T-cell (primary cell): ENCODE measurements around the gene SSBP2. TPM values are rescaled to one million over a fixed set of nuclear protein-coding genes. Genes with fewer than 3 reads are reported as not detected.
A peak's percentile ranks its signal among the peaks of the same experiment; 100 is the strongest.

Source experiments
- ATAC-seq, 4 experiments: fragments of 200-7000 bp in 3 of 4; fragments of 150-1000 bp in 1 of 4; cut with Tn5 transposase; replicated peaks in 1 of 4; 1 replicate in 3 of 4; 2 replicates in 1 of 4; pipeline ENCODE4 v1.10.0; 2021; ENCODE audit warnings: moderate library complexity in 3 of 4, mild to moderate bottlenecking in 2 of 4, moderate number of reproducible peaks in 1 of 4
- CTCF ChIA-PET, 2 donors: fragments of 300-600 bp; sonication (Branson Sonifier 250); formaldehyde crosslinking; loops; one replicate each; lab custom pipeline; 2022; ENCODE audit warnings: antibody characterized with exemption in 2 of 2; lab: Charles Lee
- POLR2A ChIA-PET, 2 donors: fragments of 300-600 bp; sonication (Branson Sonifier 250); formaldehyde crosslinking; loops; one replicate each; lab custom pipeline; 2022; ENCODE audit warnings: antibody characterized with exemption in 2 of 2; lab: Charles Lee
- DNase-seq, 35 experiments: peaks; one replicate each; pipeline versions ENCODE4 v3.0.0 to v3.0.0-alpha.2; 2013 to 2023
- H3K27ac ChIP-seq: one replicate; pipeline ENCODE4 v1.5.1; 2013; ENCODE audit warnings: low read length
- H3K27me3 ChIP-seq, 2 experiments: replicated peaks in 1 of 2; 1 replicate in 1 of 2; 2 replicates in 1 of 2; pipeline versions ENCODE4 v1.6.1 to v1.7.0; 2013; ENCODE audit warnings: low read length in 1 of 2, mixed read lengths in 1 of 2; ENCODE audit not compliant: control insufficient read depth in 2 of 2, insufficient read depth in 2 of 2; ENCODE audit errors: extremely low read depth in 1 of 2
- H3K36me3 ChIP-seq, 2 donors: 1 replicate in 1 of 2; 2 replicates in 1 of 2; pipeline versions ENCODE4 v1.6.1 to v1.7.0; 2013; ENCODE audit warnings: low read length in 1 of 2; ENCODE audit not compliant: control insufficient read depth in 2 of 2, insufficient read depth in 1 of 2; ENCODE audit errors: extremely low read depth in 1 of 2
- H3K4me1 ChIP-seq, 2 experiments: 1 replicate in 1 of 2; 2 replicates in 1 of 2; pipeline versions ENCODE4 v1.6.1 to v1.7.0; 2013; ENCODE audit warnings: low read length in 2 of 2, mixed read lengths in 1 of 2; ENCODE audit not compliant: insufficient read depth in 2 of 2, control insufficient read depth in 1 of 2; ENCODE audit errors: extremely low read depth in 1 of 2
- H3K4me3 ChIP-seq, 2 donors: 1 replicate in 1 of 2; 2 replicates in 1 of 2; pipeline versions ENCODE4 v1.5.1 to v1.7.0; 2013; ENCODE audit warnings: mild to moderate bottlenecking in 2 of 2, low read length in 1 of 2, moderate library complexity in 1 of 2; ENCODE audit not compliant: control insufficient read depth in 1 of 2; ENCODE audit errors: extremely low read depth in 1 of 2
- H3K9me3 ChIP-seq: 2 replicates; pipeline ENCODE4 v1.7.0; 2013
- H3K27ac Mint-ChIP-seq, 2 donors: one replicate each; pipeline ENCODE4 v1.8.0; 2020 to 2021; ENCODE audit warnings: mild to moderate bottlenecking in 2 of 2, mixed read lengths in 2 of 2
- H3K27me3 Mint-ChIP-seq, 2 donors: one replicate each; pipeline ENCODE4 v1.8.0; 2021 to 2022; ENCODE audit warnings: mixed read lengths in 2 of 2
- H3K36me3 Mint-ChIP-seq: one replicate; pipeline ENCODE4 v1.8.0; 2021; ENCODE audit warnings: mixed read lengths
- H3K4me1 Mint-ChIP-seq, 3 donors: one replicate each; pipeline ENCODE4 v1.8.0; 2020 to 2022; ENCODE audit warnings: mixed read lengths in 3 of 3, mild to moderate bottlenecking in 1 of 3
- H3K4me3 Mint-ChIP-seq, 3 donors: one replicate each; pipeline ENCODE4 v1.8.0; 2020 to 2022; ENCODE audit warnings: mild to moderate bottlenecking in 3 of 3, mixed read lengths in 3 of 3, moderate library complexity in 3 of 3
- H3K9me3 Mint-ChIP-seq, 3 donors: one replicate each; pipeline ENCODE4 v1.8.0; 2020 to 2022; ENCODE audit warnings: mixed read lengths in 3 of 3
- whole genome bisulfite sequencing: methylation state at CpG from one replicate; pipeline ENCODE4 v1.1.5; 2013; ENCODE audit warnings: missing lambda C conversion rate; ENCODE audit not compliant: insufficient coverage; 5-methylcytosine and 5-hydroxymethylcytosine counted together
- total RNA-seq, 35 experiments: library from RNA in 6 of 35; stranded (reverse) in 6 of 35; fragments of 120-200 nt in 1 of 35; gene quantifications; one replicate each; pipeline versions ENCODE4 v1.2.1 to v1.2.4 and lab custom pipeline; 2013 to 2026

Gene SSBP2
- total RNA-seq, 5 donors from 2014 or later (not counting 1 experiment from before 2014, with no cell fraction given), result 31.1 to 44.9 (median 35.8) TPM

DNA sequence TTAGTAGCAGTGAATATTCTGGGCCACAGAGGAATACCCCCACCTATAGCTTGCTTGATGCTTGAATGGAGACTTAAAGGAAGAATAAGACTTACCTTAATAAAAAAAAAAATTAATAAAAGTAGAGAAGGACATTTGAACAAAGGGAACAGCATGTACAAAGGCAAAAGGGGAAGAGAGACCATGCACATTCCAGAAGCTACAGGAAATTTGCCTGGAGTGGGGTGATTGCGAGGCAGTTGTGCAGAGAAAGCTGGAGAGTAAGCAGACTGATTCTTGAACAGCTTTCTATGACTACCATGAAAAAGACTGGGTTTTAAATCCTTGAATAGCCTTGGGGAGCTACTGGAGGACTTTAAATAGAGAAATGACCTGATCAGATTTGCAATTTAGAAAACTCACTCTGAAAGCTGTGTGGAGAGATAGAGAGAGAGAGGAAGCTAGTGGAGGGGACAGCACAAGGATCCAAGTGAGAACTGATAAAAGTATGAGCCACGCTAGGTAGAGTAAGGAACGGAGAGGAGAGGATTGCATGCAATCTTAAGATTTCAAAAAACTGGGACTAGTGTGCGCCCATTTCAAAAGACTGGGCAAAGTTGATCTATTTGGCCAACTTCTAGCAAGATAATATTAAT, 12.5 kb upstream of the SSBP2 start:
- 100% methylated on average over 3 of the region's 4 CpGs for WGBS
- H3K4me3 Mint-ChIP-seq, result no peak overlapping the region
- H3K27ac ChIP-seq, result no peak overlapping the region
- ChIA-PET CTCF (interaction anchor here in 1 of 2 donors (0.6 to 1.3 kb wide), 2 partner anchors 15 to 106 kb away, joined by 3 to 4 read pairs; no protein-coding TSS in a partner anchor), POLR2A (interaction anchor here in 1 of 2 donors (0.6 kb wide), 1 partner anchor 16 kb away, joined by 3 read pairs; no protein-coding TSS in a partner anchor)
- H3K36me3 ChIP-seq, result no peaks in the 10 kb centered on the region
- peaks cover 15 to 27% (median 26%) of the 10 kb centered on the region in 3 donors for H3K4me1 Mint-ChIP-seq
- no peaks in the 10 kb centered on the region for H3K9me3 ChIP-seq
- H3K27me3 Mint-ChIP-seq, result peaks cover 0 to 3% of the 10 kb centered on the region in 2 donors
- no peaks in the 10 kb centered on the region for H3K9me3 Mint-ChIP-seq
- no peak overlapping the region for H3K27ac Mint-ChIP-seq
- peaks cover 0 to 10% of the 10 kb centered on the region in 2 experiments for H3K4me1 ChIP-seq
- H3K4me3 ChIP-seq, result no peak overlapping the region
- H3K27me3 ChIP-seq, result no peaks in the 10 kb centered on the region
- DNase-seq (no peak), ATAC-seq (no peak)
- no peaks in the 10 kb centered on the region for H3K36me3 Mint-ChIP-seq

GRCh38 chr5:81762853-81763252, 12.0 kb upstream of the SSBP2 start:
- peaks cover 0 to 3% of the 10 kb centered on the region in 2 donors for H3K27me3 Mint-ChIP-seq
- Histone ChIP-seq H3K27me3 (no peaks in the 10 kb centered on the region), H3K4me3 (no peak overlapping the region), H3K9me3 (no peaks in the 10 kb centered on the region), H3K4me1 (peaks cover 0 to 12% of the 10 kb centered on the region in 2 experiments), H3K36me3 (no peaks in the 10 kb centered on the region), H3K27ac (no peak overlapping the region)
- no peak overlapping the region for H3K27ac Mint-ChIP-seq
- CTCF ChIA-PET, result interaction anchor here in 1 of 2 donors (1.3 kb wide), 1 partner anchor 15 kb away, joined by 3 read pairs; no protein-coding TSS in a partner anchor
- no peaks in the 10 kb centered on the region for H3K36me3 Mint-ChIP-seq
- H3K4me3 Mint-ChIP-seq, result no peak overlapping the region
- DNase-seq (no peak), ATAC-seq (no peak)
- H3K4me1 Mint-ChIP-seq, result peaks cover 15 to 32% (median 27%) of the 10 kb centered on the region in 3 donors
- POLR2A ChIA-PET, result no interaction called here
- no peaks in the 10 kb centered on the region for H3K9me3 Mint-ChIP-seq
- WGBS, result no CpG with 5 or more reads among the region's 4 CpGs

- peaks cover 0 to 3% of the 10 kb centered on the region in 2 donors for H3K27me3 Mint-ChIP-seq
These were observed 11.5 kb upstream of the SSBP2 start for GRCh38 chr5:81762401-81762800.

DNA sequence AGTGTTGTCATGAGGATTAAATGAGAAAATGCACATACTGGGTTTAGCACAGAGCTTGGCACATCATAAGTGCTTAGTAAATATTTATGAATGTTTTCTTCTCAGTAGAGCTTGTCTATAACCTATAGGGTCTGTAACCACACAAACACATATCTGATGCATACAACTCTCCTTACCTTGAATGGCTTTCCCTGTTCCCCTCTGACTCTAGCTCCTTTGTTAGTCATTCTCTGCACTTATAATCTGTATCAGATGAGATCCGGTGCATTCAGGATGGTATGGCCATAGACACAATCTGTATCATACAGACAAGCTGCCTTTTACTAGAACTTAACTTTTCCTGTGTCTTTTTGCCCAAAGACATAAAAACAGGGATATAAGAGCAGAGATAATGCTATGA, 11.1 kb upstream of the SSBP2 start:
- Mint-ChIP-seq H3K36me3 (no peaks in the 10 kb centered on the region), H3K27me3 (peaks cover 0 to 3% of the 10 kb centered on the region in 2 donors), H3K9me3 (no peaks in the 10 kb centered on the region), H3K4me1 (peaks cover 15 to 35% (median 28%) of the 10 kb centered on the region in 3 donors), H3K4me3 (no peak overlapping the region), H3K27ac (no peak overlapping the region)
- no peak for ATAC-seq
- H3K36me3 ChIP-seq, result no peaks in the 10 kb centered on the region
- 100% methylated on average over 1 of the region's 1 CpG for WGBS
- H3K4me3 ChIP-seq, result no peak overlapping the region
- no peak overlapping the region for H3K27ac ChIP-seq
- ChIA-PET CTCF (interaction anchor here in 1 of 2 donors (1.3 kb wide), 1 partner anchor 16 kb away, joined by 3 read pairs; no protein-coding TSS in a partner anchor), POLR2A (no interaction called here)
- DNase-seq, result no peak
- peaks cover 0 to 12% of the 10 kb centered on the region in 2 experiments for H3K4me1 ChIP-seq
- no peaks in the 10 kb centered on the region for H3K27me3 ChIP-seq
- no peaks in the 10 kb centered on the region for H3K9me3 ChIP-seq

More at GRCh38 chr5:81762401-81762800, 11.5 kb upstream of the SSBP2 start:
- H3K4me1 ChIP-seq, result peaks cover 0 to 12% of the 10 kb centered on the region in 2 experiments
- H3K4me3 ChIP-seq, result no peak overlapping the region
- Mint-ChIP-seq H3K4me1 (peaks cover 15 to 35% (median 28%) of the 10 kb centered on the region in 3 donors), H3K36me3 (no peaks in the 10 kb centered on the region), H3K9me3 (no peaks in the 10 kb centered on the region), H3K27ac (no peak overlapping the region), H3K4me3 (no peak overlapping the region)
- no peak for ATAC-seq
- ChIA-PET POLR2A (no interaction called here), CTCF (interaction anchor here in 1 of 2 donors (1.3 kb wide), 1 partner anchor 16 kb away, joined by 3 read pairs; no protein-coding TSS in a partner anchor)
- H3K27ac ChIP-seq, result no peak overlapping the region
- WGBS, result no CpG with 5 or more reads among the region's 3 CpGs
- H3K27me3 ChIP-seq, result no peaks in the 10 kb centered on the region
- H3K9me3 ChIP-seq, result no peaks in the 10 kb centered on the region
- H3K36me3 ChIP-seq, result no peaks in the 10 kb centered on the region
- no peak for DNase-seq

DNA sequence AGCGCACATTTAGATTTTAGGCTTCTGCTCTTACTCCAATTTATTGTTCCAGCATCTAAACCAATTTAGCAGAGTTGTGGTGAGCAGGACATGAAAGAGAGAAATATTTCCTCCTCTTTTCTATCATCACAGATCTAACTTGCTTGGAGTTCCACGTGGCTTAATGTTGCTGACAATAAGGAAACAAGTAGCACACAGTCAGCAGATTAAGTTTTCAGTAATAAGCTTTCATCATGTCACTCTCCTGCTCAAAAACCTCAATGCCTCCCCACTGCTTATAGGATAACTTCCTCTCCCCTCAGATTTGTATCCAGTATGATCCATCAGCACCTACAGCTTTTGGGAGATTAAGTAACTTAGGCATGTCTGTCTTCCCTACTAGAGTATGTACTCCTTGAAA, 10.4 kb upstream of the SSBP2 start:
- no peaks in the 10 kb centered on the region for H3K36me3 ChIP-seq
- ATAC-seq (no peak), DNase-seq (no peak)
- peaks cover 15 to 35% (median 28%) of the 10 kb centered on the region in 3 donors for H3K4me1 Mint-ChIP-seq
- ChIA-PET CTCF (no interaction called here), POLR2A (interaction anchor here (0.6 kb wide), 2 partner anchors 10 to 249 kb away, joined by 4 to 5 read pairs; partner anchors contain the start of gene SSBP2 (in 1 of the 2))
- WGBS, result no CpG with 5 or more reads among the region's 2 CpGs
- no peak overlapping the region for H3K4me3 Mint-ChIP-seq
- peaks cover 0 to 12% of the 10 kb centered on the region in 2 experiments for H3K4me1 ChIP-seq
- H3K27me3 Mint-ChIP-seq, result peaks cover 0 to 3% of the 10 kb centered on the region in 2 donors
- H3K9me3 ChIP-seq, result no peaks in the 10 kb centered on the region
- H3K36me3 Mint-ChIP-seq, result no peaks in the 10 kb centered on the region
- H3K27ac ChIP-seq, result no peak overlapping the region
- no peaks in the 10 kb centered on the region for H3K9me3 Mint-ChIP-seq
- H3K27me3 ChIP-seq, result no peaks in the 10 kb centered on the region
- H3K27ac Mint-ChIP-seq, result no peak overlapping the region
- H3K4me3 ChIP-seq, result no peak overlapping the region

- H3K27ac Mint-ChIP-seq, result peak overlapping the region in 1 of 2 donors; percentile 65
- no peak overlapping the region for H3K4me3 ChIP-seq
- no peaks in the 10 kb centered on the region for H3K9me3 ChIP-seq
- ChIA-PET CTCF (no interaction called here), POLR2A (interaction anchor here (0.6 kb wide), 2 partner anchors 9 to 249 kb away, joined by 4 to 5 read pairs; partner anchors contain the start of gene SSBP2 (in 1 of the 2))
- H3K27me3 Mint-ChIP-seq, result peaks cover 0 to 3% of the 10 kb centered on the region in 2 donors
- no peak overlapping the region for H3K27ac ChIP-seq
- 90% methylated on average over 2 of the region's 4 CpGs for WGBS
- ATAC-seq (no peak), DNase-seq (no peak)
- H3K9me3 Mint-ChIP-seq, result no peaks in the 10 kb centered on the region
- H3K4me1 ChIP-seq, result peaks cover 0 to 12% of the 10 kb centered on the region in 2 experiments
- no peaks in the 10 kb centered on the region for H3K36me3 Mint-ChIP-seq
- no peaks in the 10 kb centered on the region for H3K36me3 ChIP-seq
- no peak overlapping the region for H3K4me3 Mint-ChIP-seq
- peaks cover 15 to 35% (median 28%) of the 10 kb centered on the region in 3 donors for H3K4me1 Mint-ChIP-seq
- H3K27me3 ChIP-seq, result no peaks in the 10 kb centered on the region
These were observed 9.6 kb upstream of the SSBP2 start for GRCh38 chr5:81760521-81760920.
